Measurements from ENCODE around the gene ARHGDIG.

DNA sequence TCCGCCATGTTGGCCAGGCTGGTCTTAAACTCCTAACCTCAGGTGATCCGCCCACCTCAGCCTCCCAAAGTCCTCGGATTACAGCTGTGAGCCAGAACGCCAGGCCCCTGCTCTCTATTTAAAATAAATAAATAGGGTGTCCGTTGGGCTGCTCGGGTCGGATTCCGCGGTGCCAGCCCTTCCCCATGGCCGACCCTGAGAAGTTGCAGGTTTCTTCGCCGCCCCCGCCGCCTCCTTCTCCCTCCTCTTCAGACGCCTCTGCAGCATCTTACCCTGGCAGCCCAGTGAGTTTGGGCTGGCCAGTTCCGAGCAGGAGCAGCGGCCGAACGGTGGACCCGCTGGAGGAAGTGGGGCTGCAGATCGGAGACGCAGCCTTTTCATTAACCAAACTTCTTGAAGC is 49.4 kb upstream of the ARHGDIG start:
- no peak for TF ChIP-seq POLR2AphosphoS5 (IDR thresholded peaks at IDR 0.05; ENCODE audit: low read depth, low read length)
- TF ChIP-seq POLR2A (IDR thresholded peaks at IDR 0.05; ENCODE audit: low read depth, low read length), result no peak
- no peak for TF ChIP-seq TAF1 (IDR thresholded peaks at IDR 0.05; ENCODE audit: low read depth, low read length)
- no peak for TF ChIP-seq SPI1 (IDR thresholded peaks at IDR 0.05; ENCODE audit: low read depth, low read length)
